Measurements from ENCODE around the gene MYO7B.

GRCh38 chr2:127643439-127644065 lies 108.1 kb downstream of the MYO7B start:
- TF ChIP-seq CTCF (IDR thresholded peaks at IDR 0.05) (no peak), EZH2 (IDR thresholded peaks at IDR 0.05; ENCODE audit: borderline replicate concordance, insufficient read depth, low read depth, low read length, poor library complexity, severe bottlenecking) (no peak)

Data from B cell (primary cell).